Ascending aorta (tissue), 2 donors: ENCODE measurements around the gene COLQ. TPM values are rescaled to one million over a fixed set of nuclear protein-coding genes. Genes with fewer than 3 reads are reported as not detected.
A peak's percentile ranks its signal among the peaks of the same experiment; 100 is the strongest.

Source experiments
- DNase-seq, 2 donors: peaks; one replicate each; pipeline ENCODE4 v3.0.0-alpha.2; 2019; ENCODE audit warnings: low spot score in 2 of 2
- H3K27ac ChIP-seq, 2 donors: fragments of 200-600 bp; sonication (generic); one replicate each; pipeline ENCODE4 v1.5.1; 2016 to 2017; ENCODE audit warnings: mild to moderate bottlenecking in 1 of 2
- H3K27me3 ChIP-seq: fragments of 200-600 bp; sonication (generic); one replicate; pipeline ENCODE4 v1.5.1; 2017
- H3K36me3 ChIP-seq, 2 donors: fragments of 200-600 bp; sonication (generic); one replicate each; pipeline ENCODE4 v1.5.1; 2016
- H3K4me1 ChIP-seq, 2 donors: fragments of 200-600 bp; sonication (generic); one replicate each; pipeline ENCODE4 v1.5.1; 2016 to 2017; ENCODE audit warnings: mild to moderate bottlenecking in 1 of 2
- H3K4me3 ChIP-seq, 2 donors: fragments of 200-600 bp; sonication (generic); one replicate each; pipeline ENCODE4 v1.5.1; 2016 to 2017; ENCODE audit warnings: mild to moderate bottlenecking in 1 of 2
- H3K9me3 ChIP-seq, 2 donors: fragments of 200-600 bp; sonication (generic); one replicate each; pipeline ENCODE4 v1.5.1; 2016
- CTCF ChIP-seq, 3 experiments: fragments of 200-600 bp in 2 of 3; fragments of 450-650 bp in 1 of 3; sonication (generic) in 2 of 3; IDR thresholded peaks; one replicate each; pipeline ENCODE4 v1.5.1; 2016 to 2019; ENCODE audit warnings: antibody characterized with exemption in 3 of 3, mild to moderate bottlenecking in 1 of 3, moderate library complexity in 1 of 3
- intact Hi-C: fragments of 100-400 bp; cut with DNase I; formaldehyde crosslinking; loops from one replicate; pipeline ENCODE4 v1.15.1; 2023
- total RNA-seq: library from RNA; depleted of rRNA; stranded (reverse); fragments of >200 nt; gene quantifications from one replicate; pipeline ENCODE4 v1.1.0, GENCODE V29; 2016

COLQ gene
- total RNA-seq, 1 donor from 2014 or later, result 4.6 TPM

GRCh38 chr3:15528854-15529537 is 7.5 kb upstream of the COLQ start:
- H3K9me3 ChIP-seq, result no peaks in the 10 kb centered on the region
- no peaks in the 10 kb centered on the region for H3K36me3 ChIP-seq
- no peak for DNase-seq
- H3K27ac ChIP-seq, result no peak overlapping the region
- no peak for TF ChIP-seq CTCF (IDR thresholded peaks at IDR 0.05)
- intact Hi-C loops, result no loop called here
- H3K4me3 ChIP-seq, result no peak overlapping the region
- no peaks in the 10 kb centered on the region for H3K27me3 ChIP-seq
- H3K4me1 ChIP-seq, result no peaks in the 10 kb centered on the region

GRCh38 chr3:15527031-15527459 is 5.5 kb upstream of the COLQ start:
- no peak overlapping the region for H3K27ac ChIP-seq
- no peaks in the 10 kb centered on the region for H3K36me3 ChIP-seq
- intact Hi-C loops, result no loop called here
- peak in 1 of 3 experiments; percentile 14 for TF ChIP-seq CTCF (IDR thresholded peaks at IDR 0.05)
- no peak overlapping the region for H3K4me3 ChIP-seq
- no peak for DNase-seq
- peaks cover 0 to 4% of the 10 kb centered on the region in 2 donors for H3K4me1 ChIP-seq
- H3K27me3 ChIP-seq, result no peaks in the 10 kb centered on the region
- no peaks in the 10 kb centered on the region for H3K9me3 ChIP-seq

- intact Hi-C loops, result no loop called here
- no peaks in the 10 kb centered on the region for H3K36me3 ChIP-seq
- H3K27me3 ChIP-seq, result no peaks in the 10 kb centered on the region
- TF ChIP-seq CTCF (IDR thresholded peaks at IDR 0.05), result no peak
- DNase-seq, result no peak
- no peak overlapping the region for H3K27ac ChIP-seq
- H3K9me3 ChIP-seq, result no peaks in the 10 kb centered on the region
- H3K4me3 ChIP-seq, result no peak overlapping the region
- H3K4me1 ChIP-seq, result peaks cover 3 to 7% of the 10 kb centered on the region in 2 donors
Measured at GRCh38 chr3:15525790-15526189, 4.3 kb upstream of the COLQ start.

- Histone ChIP-seq H3K36me3 (no peaks in the 10 kb centered on the region), H3K27me3 (no peaks in the 10 kb centered on the region), H3K27ac (no peak overlapping the region), H3K4me1 (peaks cover 3 to 11% of the 10 kb centered on the region in 2 donors), H3K4me3 (no peak overlapping the region), H3K9me3 (no peaks in the 10 kb centered on the region)
- no peak for TF ChIP-seq CTCF (IDR thresholded peaks at IDR 0.05)
- intact Hi-C loops, result no loop called here
- no peak for DNase-seq
Measured at GRCh38 chr3:15523660-15524417, 2.3 kb upstream of the COLQ start.

GRCh38 chr3:15522016-15522415 is 510 bp upstream of the COLQ start:
- H3K27me3 ChIP-seq, result no peaks in the 10 kb centered on the region
- peak overlapping the region in 1 of 2 donors; percentile 48 for H3K4me3 ChIP-seq
- no peak for TF ChIP-seq CTCF (IDR thresholded peaks at IDR 0.05)
- no peaks in the 10 kb centered on the region for H3K9me3 ChIP-seq
- peaks cover 3 to 11% of the 10 kb centered on the region in 2 donors for H3K4me1 ChIP-seq
- intact Hi-C loops, result no loop called here
- H3K36me3 ChIP-seq, result no peaks in the 10 kb centered on the region
- peak overlapping the region in 1 of 2 donors; percentile 69 for H3K27ac ChIP-seq
- no peak for DNase-seq
